ENCODE data around the gene MMP21. TPM values are rescaled to one million over a fixed set of nuclear protein-coding genes. Genes with fewer than 3 reads are reported as not detected.
A peak's percentile ranks its signal among the peaks of the same experiment; 100 is the strongest.

The MMP21 gene
- polyA plus RNA-seq, 2 of the 4 experiments (the other 2 are of a cell fraction), result 0.04 TPM; not detected in 1

GRCh38 chr10:125822878-125823662 is 47.4 kb upstream of the MMP21 start, which contains the start of the genes BCCIP and UROS:
TSS of gene BCCIP (plus strand) at chr10:125823546. CDS start at chr10:125823558, 12 bp downstream.
TSS of gene UROS (minus strand) at chr10:125823258. CDS start at chr10:125816499, 6,759 bp downstream.
- Histone ChIP-seq H3K9me3 (no peaks in the 10 kb centered on the region), H3K27ac (peak within 1 kb of the TSS; percentile 99), H3K4me2 (peak within 1 kb of the TSS; percentile 85), H3K4me3 (peak within 1 kb of the TSS; percentile 88), H3K4me1 (peaks cover 25% of the 10 kb centered on the region)
- ChIA-PET CTCF (interaction anchor here (1.5 kb wide), 1 partner anchor 34 kb away, joined by 3 read pairs; no protein-coding TSS in a partner anchor), POLR2A (interaction anchor here (0.8 to 1.6 kb wide), 7 partner anchors 9 to 104 kb away, joined by 3 to 11 read pairs (median 4); partner anchors contain the start of gene EDRF1)
- peak; percentile 85 to 89 for ATAC-seq
- DNase-seq (ENCODE audit: low read depth in 1 of 2, low spot score in 1 of 2), result peak; percentile 88 to 93
- FAIRE-seq, result no peak
- WGBS (ENCODE audit: missing lambda C conversion rate), result under 1% methylated on average over 36 of the region's 74 CpGs
- TF ChIP-seq MAX (IDR thresholded peaks at IDR 0.05), result peak; percentile 84
- TF ChIP-seq FOXS1 (CRISPR knock-in tag; IDR thresholded peaks at IDR 0.05), result no peak
- TF ChIP-seq POLR2AphosphoS2 (conservative IDR thresholded peaks at IDR 0.05; ENCODE audit: low read length), result no peak
- TF ChIP-seq HDAC2 (IDR thresholded peaks at IDR 0.05), result 0 out of 2 replicates have a peak, but pooled peaks have one; percentile 64
- TF ChIP-seq GATA3 (IDR thresholded peaks at IDR 0.05; ENCODE audit: borderline replicate concordance), result peak; percentile 89
- no peak for TF ChIP-seq HES2 (IDR thresholded peaks at IDR 0.05)
- TF ChIP-seq POLR2A (IDR thresholded peaks at IDR 0.05; ENCODE audit: low read length), result peak; percentile 86
- peak; percentile 38 to 73; a peak in 4 of 5 replicates for TF ChIP-seq JUN (IDR thresholded peaks at IDR 0.05)
- TF ChIP-seq BHLHE40 (IDR thresholded peaks at IDR 0.05; ENCODE audit: low read depth, low read length), result peak; percentile 75
- 0 out of 2 replicates have a peak, but pooled peaks have one; percentile 21 for TF ChIP-seq MAZ (IDR thresholded peaks at IDR 0.05; ENCODE audit: borderline replicate concordance, low read depth, low read length)
- peak; percentile 18; the same call in 1 of the 2 replicates for TF ChIP-seq E2F6 (IDR thresholded peaks at IDR 0.05; ENCODE audit: borderline replicate concordance, low read depth)
- TF ChIP-seq RCOR1 (IDR thresholded peaks at IDR 0.05; ENCODE audit: low read depth, low read length), result no peak
- no peak for TF ChIP-seq FOSL2 (IDR thresholded peaks at IDR 0.05)
- TF ChIP-seq FOSL2 (CRISPR knock-in tag; IDR thresholded peaks at IDR 0.05), result no peak
- 0 out of 2 replicates have a peak, but pooled peaks have one; percentile 17 for TF ChIP-seq PBX3 (IDR thresholded peaks at IDR 0.05)
- peak; percentile 80; the same call in 2 of the 3 replicates for TF ChIP-seq BCL3 (IDR thresholded peaks at IDR 0.05)
- TF ChIP-seq PHF8 (IDR thresholded peaks at IDR 0.05; ENCODE audit: borderline replicate concordance, low read depth), result peak; percentile 91
- TF ChIP-seq KDM5A (IDR thresholded peaks at IDR 0.05), result peak; percentile 36; the same call in 1 of the 2 replicates

GRCh38 chr10:125820701-125821100 is 45.1 kb upstream of the MMP21 start:
- DNase-seq (ENCODE audit: low read depth in 1 of 2, low spot score in 1 of 2) (no peak), FAIRE-seq (no peak), ATAC-seq (no peak)
- Histone ChIP-seq H3K4me2 (no peak overlapping the region), H3K9me3 (no peaks in the 10 kb centered on the region), H3K4me1 (peaks cover 24% of the 10 kb centered on the region), H3K27ac (no peak overlapping the region), H3K4me3 (no peak overlapping the region)
- WGBS (ENCODE audit: missing lambda C conversion rate), result 83% methylated on average over 1 of the region's 1 CpG
- ChIA-PET POLR2A (no interaction called here), CTCF (no interaction called here)
- TF ChIP-seq CBX2 (IDR thresholded peaks at IDR 0.05; ENCODE audit: borderline replicate concordance, low read depth), result no peak
- no peak for TF ChIP-seq RNF2 (IDR thresholded peaks at IDR 0.05; ENCODE audit: borderline replicate concordance, low read depth)
- no peak for TF ChIP-seq TFCP2L1 (CRISPR knock-in tag; IDR thresholded peaks at IDR 0.05)
- no peak for TF ChIP-seq RCOR1 (IDR thresholded peaks at IDR 0.05; ENCODE audit: low read depth, low read length)
- no peak for TF ChIP-seq MYC (IDR thresholded peaks at IDR 0.05; ENCODE audit: borderline replicate concordance, low read length)
- no peak for TF ChIP-seq USF2 (IDR thresholded peaks at IDR 0.05)
- no peak for TF ChIP-seq RFX5 (IDR thresholded peaks at IDR 0.05)
- TF ChIP-seq FOXS1 (CRISPR knock-in tag; IDR thresholded peaks at IDR 0.05), result no peak
- no peak for TF ChIP-seq POLR2AphosphoS2 (conservative IDR thresholded peaks at IDR 0.05; ENCODE audit: low read length)
- no peak for TF ChIP-seq HEYL (CRISPR knock-in tag; IDR thresholded peaks at IDR 0.05)
- TF ChIP-seq BHLHE40 (IDR thresholded peaks at IDR 0.05; ENCODE audit: low read depth, low read length), result no peak
- TF ChIP-seq EP300 (IDR thresholded peaks at IDR 0.05), result no peak
- TF ChIP-seq PHF8 (IDR thresholded peaks at IDR 0.05; ENCODE audit: borderline replicate concordance, low read depth), result no peak
- TF ChIP-seq ZC3H11A (IDR thresholded peaks at IDR 0.05), result no peak
